Esophagus muscularis mucosa (tissue), 4 donors: ENCODE results near the gene SH3BGRL2. TPM values are rescaled to one million over a fixed set of nuclear protein-coding genes. Genes with fewer than 3 reads are reported as not detected.
"Not testable (repeated sequence)": the region's sequence is repeated elsewhere in the genome, so short reads cannot be mapped to it uniquely, and the experiment has no call there.

ENCODE experiments used
- DNase-seq: peaks from one replicate; pipeline ENCODE4 v3.0.0-alpha.2; 2017; ENCODE audit errors: extremely low spot score
- H3K27ac ChIP-seq, 4 donors: fragments of 200-600 bp; sonication (generic); replicated peaks in 1 of 4; 1 replicate in 3 of 4; 2 replicates in 1 of 4; pipeline ENCODE4 v1.5.1; 2016 to 2019; ENCODE audit warnings: mild to moderate bottlenecking in 1 of 4
- H3K27me3 ChIP-seq, 4 donors: fragments of 200-600 bp; sonication (generic); one replicate each; pipeline versions ENCODE4 v1.5.1 to v1.6.0; 2016 to 2019
- H3K36me3 ChIP-seq, 4 donors: fragments of 200-600 bp; sonication (generic); one replicate each; pipeline ENCODE4 v1.5.1; 2016 to 2019
- H3K4me1 ChIP-seq, 4 donors: fragments of 200-600 bp; sonication (generic); one replicate each; pipeline ENCODE4 v1.5.1; 2016 to 2019
- H3K4me3 ChIP-seq, 4 donors: fragments of 200-600 bp; sonication (generic); 1 replicate in 2 of 4; 2 replicates in 2 of 4; pipeline ENCODE4 v1.5.1; 2016 to 2019; ENCODE audit warnings: mild to moderate bottlenecking in 4 of 4, moderate library complexity in 1 of 4
- H3K9me3 ChIP-seq, 4 donors: fragments of 200-600 bp; sonication (generic); 1 replicate in 3 of 4; 2 replicates in 1 of 4; pipeline ENCODE4 v1.5.1; 2016 to 2019
- CTCF ChIP-seq, 3 experiments: fragments of 200-600 bp in 2 of 3; fragments of 450-650 bp in 1 of 3; sonication (generic) in 2 of 3; IDR thresholded peaks; one replicate each; pipeline ENCODE4 v1.5.1; 2017 to 2019; ENCODE audit warnings: antibody characterized with exemption in 3 of 3, mild to moderate bottlenecking in 2 of 3, moderate library complexity in 1 of 3
- EP300 ChIP-seq: sonication (generic); formaldehyde crosslinking; IDR thresholded peaks from one replicate; pipeline ENCODE4 v1.6.1; 2017; ENCODE audit warnings: antibody characterized with exemption
- POLR2A ChIP-seq: fragments of 450-650 bp; IDR thresholded peaks from one replicate; pipeline ENCODE4 v1.6.1; 2017; ENCODE audit warnings: antibody characterized with exemption, moderate library complexity, mild to moderate bottlenecking, low read depth
- POLR2AphosphoS5 ChIP-seq, 2 donors: sonication (generic); formaldehyde crosslinking; IDR thresholded peaks; one replicate each; pipeline ENCODE4 v1.6.1; 2017; ENCODE audit warnings: antibody characterized with exemption in 2 of 2
- WGBS: methylation state at CpG from one replicate; pipeline ENCODE4 v1.1.5; 2018; 5-methylcytosine and 5-hydroxymethylcytosine counted together
- intact Hi-C: fragments of 100-400 bp; cut with DNase I; formaldehyde crosslinking; loops from one replicate; pipeline ENCODE4 v1.15.1; 2023
- total RNA-seq, 4 donors: library from RNA; depleted of rRNA; stranded (reverse); fragments of >200 nt; gene quantifications; one replicate each; pipeline versions ENCODE4 v1.1.0 to v1.2.1, GENCODE V29; 2016

The SH3BGRL2 gene
- total RNA-seq, 4 donors from 2014 or later = 22.8 to 34.1 (median 31.6) TPM

GRCh38 chr6:79650950-79651349, 19.8 kb downstream of the SH3BGRL2 start:
- 58% methylated on average over 3 of the region's 3 CpGs for WGBS
- no peak for DNase-seq
- intact Hi-C loops = no loop called here
- no peaks in the 10 kb centered on the region for H3K9me3 ChIP-seq
- no peaks in the 10 kb centered on the region for H3K27me3 ChIP-seq
- H3K27ac ChIP-seq = no peak overlapping the region
- TF ChIP-seq EP300 (no peak), POLR2A (no peak), CTCF (IDR thresholded peaks at IDR 0.05) (no peak), POLR2AphosphoS5 (IDR thresholded peaks at IDR 0.05) (no peak)
- H3K36me3 ChIP-seq = no peaks in the 10 kb centered on the region
- peaks cover 0 to 40% (median 18%) of the 10 kb centered on the region in 4 donors for H3K4me1 ChIP-seq
- H3K4me3 ChIP-seq = no peak overlapping the region

- intact Hi-C loops = no loop called here
- Histone ChIP-seq H3K36me3 (no peaks in the 10 kb centered on the region), H3K27ac (no peak overlapping the region), H3K4me3 (no peak overlapping the region), H3K27me3 (no peaks in the 10 kb centered on the region), H3K4me1 (peaks cover 0 to 5% (median 0%) of the 10 kb centered on the region in 4 donors), H3K9me3 (no peaks in the 10 kb centered on the region)
- TF ChIP-seq POLR2A (no peak), POLR2AphosphoS5 (IDR thresholded peaks at IDR 0.05) (no peak), CTCF (IDR thresholded peaks at IDR 0.05) (no peak)
- no peak for DNase-seq
- WGBS = 97% methylated on average over 3 of the region's 3 CpGs
Measured at GRCh38 chr6:79656134-79656533, 25.0 kb downstream of the SH3BGRL2 start.

- Histone ChIP-seq H3K9me3 (no peaks in the 10 kb centered on the region), H3K4me1 (peaks cover 0 to 5% (median 0%) of the 10 kb centered on the region in 4 donors), H3K36me3 (no peaks in the 10 kb centered on the region), H3K27ac (no peak overlapping the region), H3K4me3 (no peak overlapping the region), H3K27me3 (no peaks in the 10 kb centered on the region)
- intact Hi-C loops = no loop called here
- 85% methylated on average over 1 of the region's 1 CpG for WGBS
- no peak for DNase-seq
- no peak for TF ChIP-seq POLR2A
- no peak for TF ChIP-seq POLR2AphosphoS5 (IDR thresholded peaks at IDR 0.05)
- TF ChIP-seq EP300 = no peak
- no peak for TF ChIP-seq CTCF (IDR thresholded peaks at IDR 0.05)
Measured at GRCh38 chr6:79657238-79657637, 26.1 kb downstream of the SH3BGRL2 start.

GRCh38 chr6:79663655-79664054, 32.5 kb downstream of the SH3BGRL2 start:
- H3K27ac ChIP-seq, H3K4me3 ChIP-seq, H3K4me1 ChIP-seq, H3K27me3 ChIP-seq, intact Hi-C loops, H3K9me3 ChIP-seq, DNase-seq, H3K36me3 ChIP-seq: not testable (repeated sequence)
- WGBS = 69% methylated on average over 5 of the region's 6 CpGs

GRCh38 chr6:79665725-79666551, 34.8 kb downstream of the SH3BGRL2 start:
- no peak for DNase-seq
- intact Hi-C loops = no loop called here
- TF ChIP-seq POLR2AphosphoS5 (IDR thresholded peaks at IDR 0.05) (no peak), CTCF (IDR thresholded peaks at IDR 0.05) (no peak), POLR2A (no peak), EP300 (no peak)
- no peaks in the 10 kb centered on the region for H3K9me3 ChIP-seq
- H3K27ac ChIP-seq = no peak overlapping the region
- no peak overlapping the region for H3K4me3 ChIP-seq
- H3K27me3 ChIP-seq = no peaks in the 10 kb centered on the region
- no peaks in the 10 kb centered on the region for H3K36me3 ChIP-seq
- 71% methylated on average over 3 of the region's 4 CpGs for WGBS
- H3K4me1 ChIP-seq = peaks cover 4 to 17% (median 6%) of the 10 kb centered on the region in 4 donors
